ENCODE data around the gene FLYWCH2.

- TF ChIP-seq EZH2phosphoT487 (IDR thresholded peaks at IDR 0.05; ENCODE audit: borderline replicate concordance) (no peak), POLR2AphosphoS5 (IDR thresholded peaks at IDR 0.05; ENCODE audit: low read depth, low read length) (no peak)
These were observed 44.1 kb upstream of the FLYWCH2 start for GRCh38 chr16:2838928-2839327.
